Activated T-cell treated with anti-CD3 and anti-CD28 coated beads for 1 hour (primary cell): Measurements from ENCODE around the gene AHDC1.
"Not testable (repeated sequence)": the region's sequence is repeated elsewhere in the genome, so short reads cannot be mapped to it uniquely, and the experiment has no call there.

Experiments
- DNase-seq: peaks from one replicate; pipeline ENCODE4 v3.0.0-alpha.2; 2020; ENCODE audit warnings: low read depth

Gene AHDC1

GRCh38 chr1:27562021-27562420 is 41.9 kb downstream of the AHDC1 start:
- DNase-seq, result no peak

- DNase-seq, result no peak
These were observed 42.6 kb downstream of the AHDC1 start for GRCh38 chr1:27561124-27561899.

GRCh38 chr1:27560268-27561123 is 43.4 kb downstream of the AHDC1 start:
- no peak for DNase-seq

- no peak for DNase-seq
These were observed 44.4 kb downstream of the AHDC1 start for GRCh38 chr1:27559466-27560030.

- DNase-seq, result no peak
These were observed 46.2 kb downstream of the AHDC1 start for GRCh38 chr1:27557596-27558340.

GRCh38 chr1:27556781-27557595 is 47.0 kb downstream of the AHDC1 start:
- DNase-seq, result peak; percentile 68

GRCh38 chr1:27556435-27556780 is 47.5 kb downstream of the AHDC1 start:
- DNase-seq, result no peak

- DNase-seq, result no peak
These were observed 48.1 kb downstream of the AHDC1 start for GRCh38 chr1:27555700-27556424.

GRCh38 chr1:27554759-27555699 is 48.9 kb downstream of the AHDC1 start:
- no peak for DNase-seq

- no peak for DNase-seq
These were observed 49.7 kb downstream of the AHDC1 start for GRCh38 chr1:27554293-27554692.

GRCh38 chr1:27553823-27554222 is 50.1 kb downstream of the AHDC1 start:
- DNase-seq, result not testable (repeated sequence)

- no peak for DNase-seq
These were observed 51.0 kb downstream of the AHDC1 start for GRCh38 chr1:27552911-27553420.

- no peak for DNase-seq
These were observed 52.0 kb downstream of the AHDC1 start for GRCh38 chr1:27551953-27552312.

- no peak for DNase-seq
These were observed 52.6 kb downstream of the AHDC1 start for GRCh38 chr1:27551170-27551952.

- DNase-seq, result no peak
These were observed 53.3 kb downstream of the AHDC1 start for GRCh38 chr1:27550510-27551169.

- DNase-seq, result no peak
These were observed 54.0 kb downstream of the AHDC1 start for GRCh38 chr1:27549807-27550408.

- DNase-seq, result no peak
These were observed 54.9 kb downstream of the AHDC1 start for GRCh38 chr1:27548858-27549719.
